ENCODE data around the gene LRRC8B. TPM values are rescaled to one million over a fixed set of nuclear protein-coding genes. Genes with fewer than 3 reads are reported as not detected.

The LRRC8B gene
- total and polyA plus RNA-seq, 9 donors = 2.4 to 4.7 (median 2.8) TPM

DNA sequence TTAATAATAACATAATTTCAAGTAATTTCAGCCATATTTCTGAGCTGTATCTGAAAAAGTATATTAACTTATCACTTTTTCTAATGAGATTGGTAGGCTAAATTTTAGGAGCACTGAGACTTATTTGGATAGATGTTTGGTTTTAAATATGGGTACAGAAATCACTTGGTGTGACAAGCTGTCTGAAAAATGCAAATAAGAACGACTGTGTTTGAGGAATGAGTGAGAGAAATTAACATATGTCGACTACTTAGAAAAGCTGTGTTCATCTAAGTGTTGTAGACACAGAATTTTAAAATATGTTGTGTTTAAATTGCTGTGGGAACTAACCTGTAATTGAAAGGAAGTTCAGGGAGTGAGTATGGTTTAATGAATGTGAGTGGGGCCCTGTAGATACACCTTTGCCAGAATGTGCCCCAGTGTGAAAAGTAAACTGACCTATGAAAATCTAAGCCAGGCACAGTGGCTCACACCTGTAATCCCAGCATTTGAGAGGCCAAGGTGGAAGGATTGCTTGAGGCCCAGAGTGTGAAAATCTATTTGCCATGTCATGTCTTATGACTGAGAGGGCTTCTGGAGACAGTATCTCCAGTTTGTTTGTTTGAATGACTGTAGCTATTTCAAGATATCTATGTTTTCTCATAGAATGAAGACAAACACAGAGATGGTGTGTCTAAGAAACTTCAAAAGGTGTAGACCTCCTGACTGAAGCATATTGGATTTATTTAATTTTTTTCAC lies 54.5 kb downstream of the LRRC8B start:
- no peak overlapping the region for H3K4me3 ChIP-seq (ENCODE audit: low read length)
- no peaks in the 10 kb centered on the region for H3K9me3 ChIP-seq (replicated peaks; ENCODE audit: control insufficient read depth, low read depth, low read length)
- H3K27ac ChIP-seq (ENCODE audit: low read length) = no peak overlapping the region
- WGBS (ENCODE audit: insufficient coverage) = 77% methylated on average over 2 of the region's 2 CpGs
- no peaks in the 10 kb centered on the region for H3K36me3 ChIP-seq (ENCODE audit: control insufficient read depth, insufficient read depth, low read length)
- DNase-seq = no peak
- H3K4me1 ChIP-seq (ENCODE audit: control insufficient read depth, insufficient read depth, low read length) = no peaks in the 10 kb centered on the region
- no peaks in the 10 kb centered on the region for H3K27me3 ChIP-seq (ENCODE audit: control insufficient read depth, insufficient read depth, low read length)

GRCh38 chr1:89580036-89580435 lies 55.4 kb downstream of the LRRC8B start:
- no peak for DNase-seq
- Histone ChIP-seq H3K27ac (ENCODE audit: low read length) (no peak overlapping the region), H3K9me3 (replicated peaks; ENCODE audit: control insufficient read depth, low read depth, low read length) (no peaks in the 10 kb centered on the region), H3K4me1 (ENCODE audit: control insufficient read depth, insufficient read depth, low read length) (no peaks in the 10 kb centered on the region), H3K27me3 (ENCODE audit: control insufficient read depth, insufficient read depth, low read length) (no peaks in the 10 kb centered on the region), H3K36me3 (ENCODE audit: control insufficient read depth, insufficient read depth, low read length) (no peaks in the 10 kb centered on the region), H3K4me3 (ENCODE audit: low read length) (no peak overlapping the region)
- 100% methylated on average over 3 of the region's 7 CpGs for WGBS (ENCODE audit: insufficient coverage)

DNA sequence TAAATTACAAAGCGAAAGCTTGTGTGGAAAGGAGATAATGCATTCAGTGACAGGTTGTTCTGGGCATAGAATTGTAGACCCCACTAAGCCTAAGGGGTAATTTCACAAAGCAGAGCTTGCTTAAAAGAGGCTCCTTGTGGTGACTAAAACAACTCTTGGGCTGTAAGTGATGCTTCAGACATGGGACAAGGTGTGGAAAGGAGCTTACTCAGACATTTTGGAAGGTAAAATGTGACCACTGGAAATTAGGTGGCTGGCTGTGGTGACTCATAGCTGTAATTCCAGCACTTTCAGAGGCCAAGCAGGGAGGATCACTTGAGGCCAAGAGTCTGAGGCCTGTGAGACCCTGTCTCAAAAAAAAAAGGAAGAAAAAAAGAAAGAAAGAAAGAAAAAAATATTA lies 57.2 kb downstream of the LRRC8B start:
- H3K27me3 ChIP-seq (ENCODE audit: control insufficient read depth, insufficient read depth, low read length) = no peaks in the 10 kb centered on the region
- H3K9me3 ChIP-seq (replicated peaks; ENCODE audit: control insufficient read depth, low read depth, low read length) = no peaks in the 10 kb centered on the region

DNA sequence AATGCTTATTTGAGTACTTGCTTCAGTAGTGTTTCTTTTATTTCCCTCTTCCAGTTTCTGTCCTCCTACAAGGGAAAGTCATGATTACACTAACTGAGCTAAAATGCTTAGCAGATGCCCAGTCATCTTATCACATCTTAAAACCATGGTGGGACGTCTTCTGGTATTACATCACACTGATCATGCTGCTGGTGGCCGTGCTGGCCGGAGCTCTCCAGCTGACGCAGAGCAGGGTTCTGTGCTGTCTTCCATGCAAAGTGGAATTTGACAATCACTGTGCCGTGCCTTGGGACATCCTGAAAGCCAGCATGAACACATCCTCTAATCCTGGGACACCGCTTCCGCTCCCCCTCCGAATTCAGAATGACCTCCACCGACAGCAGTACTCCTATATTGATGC lies 57.9 kb downstream of the LRRC8B start:
- no peak for DNase-seq
- H3K27ac ChIP-seq (ENCODE audit: low read length) = no peak overlapping the region
- H3K27me3 ChIP-seq (ENCODE audit: control insufficient read depth, insufficient read depth, low read length) = no peaks in the 10 kb centered on the region
- no peaks in the 10 kb centered on the region for H3K36me3 ChIP-seq (ENCODE audit: control insufficient read depth, insufficient read depth, low read length)
- 89% methylated on average over 9 of the region's 9 CpGs for WGBS (ENCODE audit: insufficient coverage)
- H3K4me3 ChIP-seq (ENCODE audit: low read length) = no peak overlapping the region
- H3K4me1 ChIP-seq (ENCODE audit: control insufficient read depth, insufficient read depth, low read length) = no peaks in the 10 kb centered on the region
- no peaks in the 10 kb centered on the region for H3K9me3 ChIP-seq (replicated peaks; ENCODE audit: control insufficient read depth, low read depth, low read length)

More for the DNA sequence above, 57.2 kb downstream of the LRRC8B start:
- Histone ChIP-seq H3K4me3 (ENCODE audit: low read length) (no peak overlapping the region), H3K27ac (ENCODE audit: low read length) (no peak overlapping the region), H3K36me3 (ENCODE audit: control insufficient read depth, insufficient read depth, low read length) (no peaks in the 10 kb centered on the region), H3K4me1 (ENCODE audit: control insufficient read depth, insufficient read depth, low read length) (no peaks in the 10 kb centered on the region)
- DNase-seq = no peak
- no CpG with 5 or more reads among the region's 1 CpG for WGBS (ENCODE audit: insufficient coverage)

DNA sequence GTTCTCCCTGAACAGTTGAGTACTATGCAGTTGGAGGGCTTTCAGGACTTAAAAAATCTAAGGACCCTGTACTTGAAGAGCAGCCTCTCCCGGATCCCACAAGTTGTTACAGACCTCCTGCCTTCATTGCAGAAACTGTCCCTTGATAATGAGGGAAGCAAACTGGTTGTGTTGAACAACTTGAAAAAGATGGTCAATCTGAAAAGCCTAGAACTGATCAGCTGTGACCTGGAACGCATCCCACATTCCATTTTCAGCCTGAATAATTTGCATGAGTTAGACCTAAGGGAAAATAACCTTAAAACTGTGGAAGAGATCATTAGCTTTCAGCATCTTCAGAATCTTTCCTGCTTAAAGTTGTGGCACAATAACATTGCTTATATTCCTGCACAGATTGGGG lies 59.6 kb downstream of the LRRC8B start:
- H3K9me3 ChIP-seq (replicated peaks; ENCODE audit: control insufficient read depth, low read depth, low read length) = no peaks in the 10 kb centered on the region
- WGBS (ENCODE audit: insufficient coverage) = 86% methylated on average over 1 of the region's 2 CpGs
- no peak overlapping the region for H3K27ac ChIP-seq (ENCODE audit: low read length)
- no peaks in the 10 kb centered on the region for H3K36me3 ChIP-seq (ENCODE audit: control insufficient read depth, insufficient read depth, low read length)
- no peaks in the 10 kb centered on the region for H3K27me3 ChIP-seq (ENCODE audit: control insufficient read depth, insufficient read depth, low read length)
- no peaks in the 10 kb centered on the region for H3K4me1 ChIP-seq (ENCODE audit: control insufficient read depth, insufficient read depth, low read length)
- DNase-seq = no peak
- H3K4me3 ChIP-seq (ENCODE audit: low read length) = no peak overlapping the region

DNA sequence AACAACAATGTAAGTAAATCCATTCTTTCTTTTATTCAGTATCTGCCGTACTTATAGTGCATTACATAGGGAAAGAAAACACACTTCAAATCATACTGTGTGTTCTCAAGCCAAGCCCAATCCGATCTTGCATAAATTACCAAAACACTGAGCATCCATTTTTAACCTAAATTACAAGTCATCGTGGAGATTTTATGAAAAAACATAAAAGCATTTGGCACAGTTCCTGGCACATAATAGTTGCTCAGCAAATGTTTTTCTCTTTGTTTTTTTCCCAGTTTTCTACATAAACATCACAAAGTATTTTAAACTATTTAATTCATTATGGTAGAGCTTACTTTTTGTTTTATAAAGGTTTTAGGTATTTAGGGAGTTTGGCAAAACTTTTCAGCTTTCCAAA lies 60.2 kb downstream of the LRRC8B start:
- DNase-seq = no peak
- H3K36me3 ChIP-seq (ENCODE audit: control insufficient read depth, insufficient read depth, low read length) = no peaks in the 10 kb centered on the region
- H3K4me1 ChIP-seq (ENCODE audit: control insufficient read depth, insufficient read depth, low read length) = no peaks in the 10 kb centered on the region
- H3K4me3 ChIP-seq (ENCODE audit: low read length) = no peak overlapping the region
- no CpG with 5 or more reads among the region's 3 CpGs for WGBS (ENCODE audit: insufficient coverage)
- H3K9me3 ChIP-seq (replicated peaks; ENCODE audit: control insufficient read depth, low read depth, low read length) = no peaks in the 10 kb centered on the region
- no peak overlapping the region for H3K27ac ChIP-seq (ENCODE audit: low read length)
- H3K27me3 ChIP-seq (ENCODE audit: control insufficient read depth, insufficient read depth, low read length) = no peaks in the 10 kb centered on the region

DNA sequence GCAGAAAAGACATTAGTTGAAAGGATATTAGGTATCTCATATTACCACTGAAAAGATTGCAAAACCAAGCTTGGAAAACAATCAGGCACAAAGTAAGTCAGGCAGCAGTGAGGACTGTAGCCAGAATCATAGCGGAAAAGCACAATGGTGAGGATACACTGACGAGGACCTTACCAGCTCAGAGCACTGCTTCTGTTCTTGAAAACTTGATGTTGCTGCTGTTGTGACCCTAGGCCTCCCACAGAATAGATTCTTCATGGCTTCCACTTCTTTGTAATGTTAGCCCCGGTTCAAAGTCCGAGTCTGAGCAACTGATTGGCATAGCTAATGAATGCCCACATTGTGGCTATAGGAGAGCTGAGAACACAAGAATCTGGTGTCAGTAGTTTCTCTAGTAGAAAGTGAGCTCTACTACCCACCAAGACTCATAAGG lies 63.1 kb downstream of the LRRC8B start:
- 38% methylated on average over 2 of the region's 4 CpGs for WGBS (ENCODE audit: insufficient coverage)
- H3K27ac ChIP-seq (ENCODE audit: low read length) = no peak overlapping the region
- H3K27me3 ChIP-seq (ENCODE audit: control insufficient read depth, insufficient read depth, low read length) = no peaks in the 10 kb centered on the region
- DNase-seq = no peak
- H3K36me3 ChIP-seq (ENCODE audit: control insufficient read depth, insufficient read depth, low read length) = no peaks in the 10 kb centered on the region
- H3K4me1 ChIP-seq (ENCODE audit: control insufficient read depth, insufficient read depth, low read length) = no peaks in the 10 kb centered on the region
- H3K9me3 ChIP-seq (replicated peaks; ENCODE audit: control insufficient read depth, low read depth, low read length) = no peaks in the 10 kb centered on the region
- H3K4me3 ChIP-seq (ENCODE audit: low read length) = no peak overlapping the region

GRCh38 chr1:89588480-89588879 lies 63.9 kb downstream of the LRRC8B start:
- H3K4me1 ChIP-seq (ENCODE audit: control insufficient read depth, insufficient read depth, low read length) = no peaks in the 10 kb centered on the region
- H3K36me3 ChIP-seq (ENCODE audit: control insufficient read depth, insufficient read depth, low read length) = no peaks in the 10 kb centered on the region
- no peak overlapping the region for H3K4me3 ChIP-seq (ENCODE audit: low read length)
- H3K27ac ChIP-seq (ENCODE audit: low read length) = no peak overlapping the region
- DNase-seq = no peak
- no peaks in the 10 kb centered on the region for H3K9me3 ChIP-seq (replicated peaks; ENCODE audit: control insufficient read depth, low read depth, low read length)
- no CpG with 5 or more reads among the region's 1 CpG for WGBS (ENCODE audit: insufficient coverage)
- H3K27me3 ChIP-seq (ENCODE audit: control insufficient read depth, insufficient read depth, low read length) = no peaks in the 10 kb centered on the region

DNA sequence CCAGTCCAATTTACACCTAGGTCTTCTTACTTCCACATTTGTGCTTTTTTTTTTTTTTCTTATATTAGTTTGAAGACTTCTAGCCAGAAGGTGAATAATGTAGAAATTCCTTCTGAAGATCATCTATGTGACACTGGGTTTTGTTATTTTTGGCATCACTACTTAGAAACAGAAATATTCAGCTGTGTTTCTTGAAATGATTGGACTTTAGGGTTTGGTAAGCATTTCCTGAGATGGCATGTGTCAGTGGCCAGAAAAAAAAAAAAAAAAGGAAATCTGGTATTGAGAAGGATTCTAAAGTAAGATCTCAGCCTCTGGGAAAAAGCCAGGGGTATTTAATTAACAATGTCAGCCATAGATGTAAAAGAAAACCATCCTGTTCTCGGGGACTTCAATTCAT lies 64.9 kb downstream of the LRRC8B start:
- Histone ChIP-seq H3K27me3 (ENCODE audit: control insufficient read depth, insufficient read depth, low read length) (no peaks in the 10 kb centered on the region), H3K36me3 (ENCODE audit: control insufficient read depth, insufficient read depth, low read length) (no peaks in the 10 kb centered on the region), H3K9me3 (replicated peaks; ENCODE audit: control insufficient read depth, low read depth, low read length) (no peaks in the 10 kb centered on the region), H3K4me1 (ENCODE audit: control insufficient read depth, insufficient read depth, low read length) (no peaks in the 10 kb centered on the region), H3K4me3 (ENCODE audit: low read length) (no peak overlapping the region), H3K27ac (ENCODE audit: low read length) (no peak overlapping the region)
- no CpG with 5 or more reads among the region's 1 CpG for WGBS (ENCODE audit: insufficient coverage)
- no peak for DNase-seq

- H3K27ac ChIP-seq (ENCODE audit: low read length) = no peak overlapping the region
- no peaks in the 10 kb centered on the region for H3K27me3 ChIP-seq (ENCODE audit: control insufficient read depth, insufficient read depth, low read length)
- 29% methylated on average over 1 of the region's 6 CpGs for WGBS (ENCODE audit: insufficient coverage)
- H3K9me3 ChIP-seq (replicated peaks; ENCODE audit: control insufficient read depth, low read depth, low read length) = no peaks in the 10 kb centered on the region
- H3K36me3 ChIP-seq (ENCODE audit: control insufficient read depth, insufficient read depth, low read length) = no peaks in the 10 kb centered on the region
- H3K4me3 ChIP-seq (ENCODE audit: low read length) = no peak overlapping the region
- no peak for DNase-seq
- H3K4me1 ChIP-seq (ENCODE audit: control insufficient read depth, insufficient read depth, low read length) = no peaks in the 10 kb centered on the region
Observed at GRCh38 chr1:89590341-89591080, 65.9 kb downstream of the LRRC8B start.
